Kidney (tissue), 2 donors: ENCODE data around the gene USP6NL. TPM values are rescaled to one million over a fixed set of nuclear protein-coding genes. Genes with fewer than 3 reads are reported as not detected.

ENCODE experiments used
- polyA plus RNA-seq: library from polyadenylated mRNA; stranded (reverse); fragments of 350-450 nt; fragmentation: Illumina TruSeq; extraction: RNeasy Lipid Tissue Mini Kit (QIAGEN cat#74804); gene quantifications from one replicate; pipeline ENCODE4 v1.2.3, GENCODE V29; 2014; ENCODE audit warnings: low read depth, low replicate concordance; ENCODE audit not compliant: insufficient read depth
- total RNA-seq: library from RNA; stranded (reverse); fragmentation: NEBNext Ultra II Directional; extraction: Animal tissue kit (Norgen Biotek cat#: 25700); gene quantifications from one replicate; pipeline ENCODE4 v1.2.1, GENCODE V29; 2021
- donor health status: DM: yes; HTN: yes; CAD: no.

USP6NL gene
- total and polyA plus RNA-seq, 2 donors from 2014 or later, result 4.5 to 17.7 TPM

Other genes starting within 250 kb of the USP6NL start
- 32.4 TPM for gene ECHDC3, start 130.7 kb upstream of the USP6NL start, total RNA-seq
- 132 TPM for gene ECHDC3, start 130.7 kb upstream of the USP6NL start, polyA plus RNA-seq
- gene PROSER2, start 211.7 kb upstream of the USP6NL start, total RNA-seq, result 48.2 TPM
- 8.1 TPM for gene PROSER2, start 211.7 kb upstream of the USP6NL start, polyA plus RNA-seq